HUES6 (cell line): Measurements from ENCODE around the gene PGAP1.

Source experiments
- H3K27ac ChIP-seq: 2 replicates; pipeline ENCODE4 v1.7.0; 2013; ENCODE audit warnings: low read depth, mild to moderate bottlenecking, low read length, inconsistent platforms
- H3K27me3 ChIP-seq: 2 replicates; pipeline ENCODE4 v1.6.1; 2013; ENCODE audit warnings: low read length; ENCODE audit not compliant: control insufficient read depth, insufficient read depth
- H3K36me3 ChIP-seq: 2 replicates; pipeline ENCODE4 v1.6.1; 2013; ENCODE audit warnings: low read length; ENCODE audit not compliant: control insufficient read depth, insufficient read depth
- H3K4me1 ChIP-seq: 2 replicates; pipeline ENCODE4 v1.6.1; 2013; ENCODE audit warnings: low read length; ENCODE audit not compliant: control insufficient read depth, insufficient read depth
- H3K4me3 ChIP-seq: 2 replicates; pipeline ENCODE4 v1.5.1; 2013; ENCODE audit warnings: low read depth, low read length
- H3K9ac ChIP-seq: one replicate; pipeline ENCODE4 v1.6.1; 2013; ENCODE audit warnings: mild to moderate bottlenecking, low read length
- H3K9me3 ChIP-seq: 2 replicates; pipeline ENCODE4 v1.6.1; 2013; ENCODE audit warnings: low read depth, low read length; ENCODE audit not compliant: control insufficient read depth, insufficient read depth

The PGAP1 gene

DNA sequence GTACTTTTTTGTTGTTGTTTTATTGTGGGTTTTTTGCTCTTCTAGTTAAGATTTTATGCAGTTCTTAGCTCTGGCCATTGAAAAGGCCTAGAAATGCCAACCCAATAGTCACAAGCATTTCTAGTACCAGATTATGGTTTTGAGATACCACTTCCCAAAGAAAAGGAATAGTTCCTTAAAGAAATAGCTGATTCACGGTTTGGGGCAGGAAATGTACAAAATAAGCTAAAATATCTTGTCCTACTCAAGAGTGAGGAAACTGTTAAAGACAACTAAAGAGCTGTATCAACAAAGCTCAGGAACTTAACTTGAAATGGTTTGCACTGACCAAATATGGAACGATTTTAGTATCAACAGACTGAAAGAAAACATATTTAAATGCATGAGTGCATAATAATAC lies 35.4 kb downstream of the PGAP1 start:
- no peaks in the 10 kb centered on the region for H3K4me1 ChIP-seq
- no peak overlapping the region for H3K4me3 ChIP-seq
- no peaks in the 10 kb centered on the region for H3K27me3 ChIP-seq
- H3K9me3 ChIP-seq = no peaks in the 10 kb centered on the region
- H3K36me3 ChIP-seq = peaks cover 20% of the 10 kb centered on the region
- H3K9ac ChIP-seq = no peak overlapping the region
- H3K27ac ChIP-seq = no peak overlapping the region

DNA sequence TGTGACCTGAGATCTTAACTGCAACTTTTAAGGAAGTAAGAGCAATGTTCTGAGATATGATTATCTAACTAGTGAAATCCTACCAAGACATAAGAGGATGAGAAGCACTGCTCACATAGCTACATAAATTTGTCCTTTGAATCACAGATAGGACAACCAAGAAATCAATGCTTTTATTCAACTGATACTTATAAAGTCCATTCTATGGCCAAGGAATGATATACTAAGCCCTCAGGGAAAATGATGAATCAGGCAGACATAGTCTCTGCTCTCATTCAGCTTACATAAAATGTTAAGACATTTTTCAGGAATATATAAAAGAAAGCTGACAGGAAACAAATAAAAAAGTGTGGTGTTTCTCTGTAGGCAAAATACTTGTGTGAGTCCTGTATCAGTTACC lies 39.1 kb downstream of the PGAP1 start:
- Histone ChIP-seq H3K4me1 (no peaks in the 10 kb centered on the region), H3K27me3 (no peaks in the 10 kb centered on the region), H3K36me3 (peaks cover 36% of the 10 kb centered on the region), H3K27ac (no peak overlapping the region), H3K4me3 (no peak overlapping the region), H3K9me3 (no peaks in the 10 kb centered on the region), H3K9ac (no peak overlapping the region)

DNA sequence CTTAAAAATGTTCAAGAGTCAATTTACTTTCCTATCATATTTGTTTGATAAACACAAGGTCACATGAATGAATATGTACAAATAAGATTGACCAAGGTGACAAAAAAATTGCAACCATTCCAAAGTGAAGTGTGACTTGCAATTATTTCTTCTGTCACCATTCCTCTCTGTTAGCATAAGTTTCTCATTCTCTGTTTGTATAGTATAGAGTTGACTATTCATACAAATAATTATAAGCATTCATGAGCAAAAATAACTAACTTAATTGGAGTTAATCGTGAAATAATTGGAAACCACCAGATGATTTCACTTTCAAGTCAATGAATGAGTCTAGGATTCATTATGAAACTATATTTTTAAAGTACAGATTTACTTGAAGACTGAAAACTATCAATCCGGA lies 42.1 kb downstream of the PGAP1 start:
- Histone ChIP-seq H3K9me3 (no peaks in the 10 kb centered on the region), H3K27ac (no peak overlapping the region), H3K27me3 (no peaks in the 10 kb centered on the region), H3K4me3 (no peak overlapping the region), H3K36me3 (peaks cover 41% of the 10 kb centered on the region), H3K9ac (no peak overlapping the region), H3K4me1 (no peaks in the 10 kb centered on the region)

DNA sequence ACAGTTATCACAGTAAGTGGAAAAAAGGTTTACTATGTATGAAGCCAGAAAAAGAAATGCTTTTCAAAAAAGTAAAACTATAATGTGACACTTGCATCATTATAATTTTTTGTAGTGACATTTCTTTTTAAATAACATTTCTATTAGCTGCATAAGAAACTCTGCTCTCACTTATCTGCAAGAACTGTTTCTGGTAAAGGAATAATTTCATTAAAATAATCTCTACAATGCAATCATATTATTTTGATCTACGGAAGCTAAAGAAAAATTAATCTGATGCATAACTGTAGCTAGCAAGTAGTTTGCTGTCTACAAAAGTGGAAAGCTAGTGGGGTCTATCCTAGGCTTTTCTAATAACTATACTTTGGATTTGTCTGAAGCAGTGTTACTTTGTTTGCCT lies 50.1 kb downstream of the PGAP1 start:
- H3K36me3 ChIP-seq = peaks cover 48% of the 10 kb centered on the region
- no peaks in the 10 kb centered on the region for H3K9me3 ChIP-seq
- no peak overlapping the region for H3K4me3 ChIP-seq
- H3K27ac ChIP-seq = no peak overlapping the region
- H3K9ac ChIP-seq = no peak overlapping the region
- H3K27me3 ChIP-seq = no peaks in the 10 kb centered on the region
- no peaks in the 10 kb centered on the region for H3K4me1 ChIP-seq

GRCh38 chr2:196875414-196875813 lies 51.1 kb downstream of the PGAP1 start:
- Histone ChIP-seq H3K4me3 (no peak overlapping the region), H3K4me1 (no peaks in the 10 kb centered on the region), H3K27me3 (no peaks in the 10 kb centered on the region), H3K9ac (no peak overlapping the region), H3K36me3 (peaks cover 48% of the 10 kb centered on the region), H3K27ac (no peak overlapping the region), H3K9me3 (no peaks in the 10 kb centered on the region)

DNA sequence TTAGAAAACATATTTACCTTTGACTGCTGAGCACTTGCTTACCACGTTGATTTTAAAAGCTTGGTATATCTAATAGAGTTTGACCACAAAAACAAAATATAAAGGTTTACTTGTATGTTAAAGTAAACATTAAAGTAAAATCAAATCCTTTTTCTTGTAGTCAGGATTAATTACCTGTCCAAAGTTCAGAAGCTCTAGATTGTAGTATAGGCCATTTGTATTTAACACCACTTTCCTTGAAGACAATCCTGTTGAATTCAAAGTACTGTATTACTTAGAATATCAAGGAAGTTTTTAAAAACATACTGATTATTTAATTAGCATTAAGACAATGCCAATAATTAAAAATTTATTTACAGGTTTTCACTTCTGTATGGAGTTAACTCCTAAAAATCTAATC lies 53.0 kb downstream of the PGAP1 start:
- Histone ChIP-seq H3K4me3 (no peak overlapping the region), H3K4me1 (no peaks in the 10 kb centered on the region), H3K27me3 (no peaks in the 10 kb centered on the region), H3K27ac (no peak overlapping the region), H3K36me3 (peaks cover 39% of the 10 kb centered on the region), H3K9me3 (no peaks in the 10 kb centered on the region), H3K9ac (no peak overlapping the region)

DNA sequence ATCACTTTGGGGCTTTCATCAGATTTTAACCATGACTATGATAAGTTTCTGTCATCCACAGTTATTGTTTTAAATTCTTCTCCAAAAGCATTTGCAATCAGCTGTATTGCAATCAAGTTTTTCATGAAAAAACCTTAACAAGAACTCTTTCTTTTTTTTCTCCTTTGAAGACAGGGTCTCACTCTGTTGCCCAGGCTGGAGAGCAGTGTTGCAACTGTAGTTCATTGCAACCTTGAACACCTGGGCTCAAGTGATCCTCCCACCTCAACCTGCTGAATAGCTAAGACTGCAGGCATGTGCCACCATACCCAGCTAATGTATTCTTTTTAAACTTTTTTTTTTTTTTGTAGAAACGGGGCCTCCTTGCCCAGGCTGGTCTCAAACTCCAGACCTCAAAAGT lies 71.9 kb downstream of the PGAP1 start:
- Histone ChIP-seq H3K9ac (no peak overlapping the region), H3K36me3 (peaks cover 6% of the 10 kb centered on the region; the same call in 1 of the 2 replicates), H3K4me3 (no peak overlapping the region), H3K4me1 (no peaks in the 10 kb centered on the region), H3K27me3 (no peaks in the 10 kb centered on the region), H3K9me3 (peaks cover 5% of the 10 kb centered on the region; the same call in 1 of the 2 replicates), H3K27ac (no peak overlapping the region)

DNA sequence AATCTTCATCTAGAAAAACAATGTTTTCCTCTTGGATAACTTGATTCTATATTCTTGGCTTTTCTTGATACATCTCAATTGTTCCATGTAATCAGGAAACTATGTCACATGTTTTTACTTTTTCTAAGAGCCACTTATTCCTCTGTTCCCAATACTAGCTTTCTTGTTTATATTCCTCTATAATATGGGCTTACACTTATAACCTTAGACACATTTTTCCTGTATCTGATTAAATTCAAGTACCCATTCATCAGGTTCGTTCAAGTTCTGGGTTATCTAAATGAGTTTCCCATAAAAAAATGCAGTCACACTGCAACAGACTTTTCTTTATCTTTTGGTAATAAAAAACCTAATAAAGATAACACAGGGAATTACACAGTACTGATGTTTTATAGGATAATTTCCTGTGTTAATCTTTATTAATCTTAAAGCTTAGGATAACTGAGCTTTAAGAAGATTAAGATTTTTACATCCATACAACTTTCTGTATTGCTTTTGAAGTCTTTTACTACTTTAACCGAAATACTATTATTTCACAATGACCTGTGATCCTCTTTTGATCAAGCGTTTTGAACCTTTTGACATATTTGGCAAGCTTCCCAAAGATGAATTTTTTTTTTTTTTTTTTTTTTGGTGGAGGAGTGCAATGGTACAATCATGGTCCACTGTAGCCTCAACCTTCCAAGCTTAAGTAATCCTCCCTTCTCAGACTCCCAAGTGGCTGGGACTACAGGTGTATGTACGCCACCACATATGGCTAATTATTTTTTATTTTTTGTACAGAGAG lies 73.0 kb downstream of the PGAP1 start:
- Histone ChIP-seq H3K9ac (no peak overlapping the region), H3K4me3 (no peak overlapping the region), H3K27ac (no peak overlapping the region), H3K36me3 (peaks cover 6% of the 10 kb centered on the region; the same call in 1 of the 2 replicates), H3K4me1 (no peaks in the 10 kb centered on the region), H3K9me3 (no peaks in the 10 kb centered on the region), H3K27me3 (no peaks in the 10 kb centered on the region)

DNA sequence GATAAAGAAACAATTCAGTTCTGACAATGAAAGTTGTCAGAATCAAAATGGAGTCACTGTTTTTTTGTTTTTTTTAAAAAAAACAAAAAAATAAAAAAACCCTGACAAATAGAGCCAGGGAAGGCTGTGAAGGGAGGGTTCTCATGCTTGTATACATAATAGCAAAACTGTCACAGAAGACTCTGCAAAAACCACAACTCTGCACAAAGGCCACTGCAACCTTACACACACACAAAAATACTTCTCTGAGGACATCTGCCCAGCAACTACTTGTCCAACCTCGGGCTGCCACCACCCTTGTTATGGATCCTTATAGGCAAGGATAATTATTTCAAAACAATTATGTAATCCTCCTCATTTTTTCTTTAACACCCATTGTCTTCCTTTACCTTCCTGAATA lies 75.4 kb downstream of the PGAP1 start:
- Histone ChIP-seq H3K4me1 (no peaks in the 10 kb centered on the region), H3K4me3 (no peak overlapping the region), H3K9me3 (no peaks in the 10 kb centered on the region), H3K36me3 (peaks cover 9% of the 10 kb centered on the region), H3K27me3 (no peaks in the 10 kb centered on the region), H3K9ac (no peak overlapping the region), H3K27ac (no peak overlapping the region)

- Histone ChIP-seq H3K27me3 (no peaks in the 10 kb centered on the region), H3K36me3 (peaks cover 15% of the 10 kb centered on the region), H3K4me3 (no peak overlapping the region), H3K4me1 (no peaks in the 10 kb centered on the region), H3K27ac (no peak overlapping the region), H3K9ac (no peak overlapping the region), H3K9me3 (no peaks in the 10 kb centered on the region)
These were observed 76.6 kb downstream of the PGAP1 start for GRCh38 chr2:196849895-196850294.

- Histone ChIP-seq H3K4me1 (no peaks in the 10 kb centered on the region), H3K9me3 (no peaks in the 10 kb centered on the region), H3K36me3 (peaks cover 33% of the 10 kb centered on the region), H3K9ac (no peak overlapping the region), H3K27me3 (no peaks in the 10 kb centered on the region), H3K4me3 (no peak overlapping the region), H3K27ac (no peak overlapping the region)
These were observed 80.2 kb downstream of the PGAP1 start for GRCh38 chr2:196846295-196846694.
